ENCODE results near the gene BCL2L13. TPM values are rescaled to one million over a fixed set of nuclear protein-coding genes. Genes with fewer than 3 reads are reported as not detected.
A peak's percentile ranks its signal among the peaks of the same experiment; 100 is the strongest.

Gene BCL2L13
- total and polyA plus RNA-seq, 7 donors: 67.0 to 201 (median 128) TPM

- Histone ChIP-seq H3K4me1 (peaks cover 3% of the 10 kb centered on the region), H3K36me3 (ENCODE audit: insufficient read depth in 1 of 2, low read depth in 1 of 2) (peaks cover 0 to 68% of the 10 kb centered on the region in 2 donors), H3K27me3 (ENCODE audit: insufficient read depth in 3 of 3, low read length in 2 of 3) (no peaks in the 10 kb centered on the region), H3K9me3 (no peaks in the 10 kb centered on the region), H3K4me3 (peak overlapping the region; percentile 22), H3K27ac (peak overlapping the region; percentile 19)
- ATAC-seq (peak; percentile 74 to 93 (median 83)), DNase-seq (no peak)
- 69 to 73% (median 73%) methylated on average over 9 of the region's 9 CpGs for WGBS, 3 donors
- intact Hi-C loops (cut with DNase I): no loop called here
- TF ChIP-seq, protein P1, sequence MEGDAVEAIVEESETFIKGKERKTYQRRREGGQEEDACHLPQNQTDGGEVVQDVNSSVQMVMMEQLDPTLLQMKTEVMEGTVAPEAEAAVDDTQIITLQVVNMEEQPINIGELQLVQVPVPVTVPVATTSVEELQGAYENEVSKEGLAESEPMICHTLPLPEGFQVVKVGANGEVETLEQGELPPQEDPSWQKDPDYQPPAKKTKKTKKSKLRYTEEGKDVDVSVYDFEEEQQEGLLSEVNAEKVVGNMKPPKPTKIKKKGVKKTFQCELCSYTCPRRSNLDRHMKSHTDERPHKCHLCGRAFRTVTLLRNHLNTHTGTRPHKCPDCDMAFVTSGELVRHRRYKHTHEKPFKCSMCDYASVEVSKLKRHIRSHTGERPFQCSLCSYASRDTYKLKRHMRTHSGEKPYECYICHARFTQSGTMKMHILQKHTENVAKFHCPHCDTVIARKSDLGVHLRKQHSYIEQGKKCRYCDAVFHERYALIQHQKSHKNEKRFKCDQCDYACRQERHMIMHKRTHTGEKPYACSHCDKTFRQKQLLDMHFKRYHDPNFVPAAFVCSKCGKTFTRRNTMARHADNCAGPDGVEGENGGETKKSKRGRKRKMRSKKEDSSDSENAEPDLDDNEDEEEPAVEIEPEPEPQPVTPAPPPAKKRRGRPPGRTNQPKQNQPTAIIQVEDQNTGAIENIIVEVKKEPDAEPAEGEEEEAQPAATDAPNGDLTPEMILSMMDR (IDR thresholded peaks at IDR 0.05): no peak
Observed at GRCh38 chr22:17705951-17706900, 67.7 kb downstream of the BCL2L13 start.

- ATAC-seq: no peak
- H3K4me3 ChIP-seq: peak overlapping the region; percentile 22
- H3K36me3 ChIP-seq (ENCODE audit: insufficient read depth in 1 of 2, low read depth in 1 of 2): peaks cover 0 to 71% of the 10 kb centered on the region in 2 donors
- no peak for DNase-seq
- intact Hi-C loops (cut with DNase I): no loop called here
- H3K4me1 ChIP-seq: peaks cover 3% of the 10 kb centered on the region
- no peaks in the 10 kb centered on the region for H3K27me3 ChIP-seq (ENCODE audit: insufficient read depth in 3 of 3, low read length in 2 of 3)
- WGBS, 3 donors: 88 to 100% (median 89%) methylated on average over 1 of the region's 1 CpG
- no peaks in the 10 kb centered on the region for H3K9me3 ChIP-seq
- TF ChIP-seq, protein P1 (IDR thresholded peaks at IDR 0.05): no peak
- H3K27ac ChIP-seq: peak overlapping the region; percentile 19
Observed at GRCh38 chr22:17706947-17707346, 68.4 kb downstream of the BCL2L13 start.

DNA sequence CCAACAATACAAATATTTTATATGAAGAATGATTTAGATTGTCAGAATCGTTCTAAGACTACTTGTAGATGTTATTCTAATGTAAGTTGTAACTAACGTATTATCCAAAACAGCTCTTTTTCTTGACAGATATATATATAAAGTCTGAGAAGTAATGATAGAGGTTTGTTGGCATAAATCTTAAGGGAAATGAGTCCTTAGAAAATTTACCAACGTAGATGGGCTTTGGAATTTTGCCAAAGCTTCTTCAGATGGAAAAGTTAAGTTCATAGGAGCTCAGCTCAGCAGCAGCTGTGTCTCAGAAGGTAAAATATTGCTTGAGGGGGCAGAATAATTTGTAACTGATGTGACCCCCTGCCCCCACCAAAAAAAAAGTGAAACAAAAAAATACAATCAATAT lies 69.0 kb downstream of the BCL2L13 start:
- Histone ChIP-seq H3K27me3 (ENCODE audit: insufficient read depth in 3 of 3, low read length in 2 of 3) (no peaks in the 10 kb centered on the region), H3K4me1 (peaks cover 3% of the 10 kb centered on the region), H3K27ac (no peak overlapping the region), H3K36me3 (ENCODE audit: insufficient read depth in 1 of 2, low read depth in 1 of 2) (peaks cover 0 to 67% of the 10 kb centered on the region in 2 donors), H3K4me3 (peak overlapping the region; percentile 22), H3K9me3 (no peaks in the 10 kb centered on the region)
- ATAC-seq (no peak), DNase-seq (no peak)
- intact Hi-C loops (cut with DNase I): no loop called here
- TF ChIP-seq, protein P1 (IDR thresholded peaks at IDR 0.05): no peak
- 67 to 68% (median 68%) methylated on average over 3 of the region's 3 CpGs for WGBS, 3 donors

- DNase-seq (no peak), ATAC-seq (no peak)
- Histone ChIP-seq H3K4me1 (peaks cover 3% of the 10 kb centered on the region), H3K4me3 (no peak overlapping the region), H3K9me3 (no peaks in the 10 kb centered on the region), H3K36me3 (ENCODE audit: insufficient read depth in 1 of 2, low read depth in 1 of 2) (peaks cover 0 to 50% of the 10 kb centered on the region in 2 donors), H3K27ac (no peak overlapping the region), H3K27me3 (ENCODE audit: insufficient read depth in 3 of 3, low read length in 2 of 3) (no peaks in the 10 kb centered on the region)
- TF ChIP-seq, protein P1 (IDR thresholded peaks at IDR 0.05): no peak
- WGBS, 3 donors: 94 to 96% (median 95%) methylated on average over 5 of the region's 5 CpGs
- intact Hi-C loops (cut with DNase I): loop anchor here in 1 of 2 donors (10.0 kb wide), 1 partner anchor 65 kb away; no protein-coding TSS in a partner anchor
Observed at GRCh38 chr22:17710023-17710422, 71.5 kb downstream of the BCL2L13 start.
